T-helper 22 cell (primary cell): ENCODE measurements around the gene PAN2.
A peak's percentile ranks its signal among the peaks of the same experiment; 100 is the strongest.
"Not testable (repeated sequence)": the region's sequence is repeated elsewhere in the genome, so short reads cannot be mapped to it uniquely, and the experiment has no call there.

ENCODE experiments used
- DNase-seq: peaks from one replicate; pipeline ENCODE4 v3.0.0-alpha.2; 2020; ENCODE audit warnings: low read depth

The PAN2 gene, protein sequence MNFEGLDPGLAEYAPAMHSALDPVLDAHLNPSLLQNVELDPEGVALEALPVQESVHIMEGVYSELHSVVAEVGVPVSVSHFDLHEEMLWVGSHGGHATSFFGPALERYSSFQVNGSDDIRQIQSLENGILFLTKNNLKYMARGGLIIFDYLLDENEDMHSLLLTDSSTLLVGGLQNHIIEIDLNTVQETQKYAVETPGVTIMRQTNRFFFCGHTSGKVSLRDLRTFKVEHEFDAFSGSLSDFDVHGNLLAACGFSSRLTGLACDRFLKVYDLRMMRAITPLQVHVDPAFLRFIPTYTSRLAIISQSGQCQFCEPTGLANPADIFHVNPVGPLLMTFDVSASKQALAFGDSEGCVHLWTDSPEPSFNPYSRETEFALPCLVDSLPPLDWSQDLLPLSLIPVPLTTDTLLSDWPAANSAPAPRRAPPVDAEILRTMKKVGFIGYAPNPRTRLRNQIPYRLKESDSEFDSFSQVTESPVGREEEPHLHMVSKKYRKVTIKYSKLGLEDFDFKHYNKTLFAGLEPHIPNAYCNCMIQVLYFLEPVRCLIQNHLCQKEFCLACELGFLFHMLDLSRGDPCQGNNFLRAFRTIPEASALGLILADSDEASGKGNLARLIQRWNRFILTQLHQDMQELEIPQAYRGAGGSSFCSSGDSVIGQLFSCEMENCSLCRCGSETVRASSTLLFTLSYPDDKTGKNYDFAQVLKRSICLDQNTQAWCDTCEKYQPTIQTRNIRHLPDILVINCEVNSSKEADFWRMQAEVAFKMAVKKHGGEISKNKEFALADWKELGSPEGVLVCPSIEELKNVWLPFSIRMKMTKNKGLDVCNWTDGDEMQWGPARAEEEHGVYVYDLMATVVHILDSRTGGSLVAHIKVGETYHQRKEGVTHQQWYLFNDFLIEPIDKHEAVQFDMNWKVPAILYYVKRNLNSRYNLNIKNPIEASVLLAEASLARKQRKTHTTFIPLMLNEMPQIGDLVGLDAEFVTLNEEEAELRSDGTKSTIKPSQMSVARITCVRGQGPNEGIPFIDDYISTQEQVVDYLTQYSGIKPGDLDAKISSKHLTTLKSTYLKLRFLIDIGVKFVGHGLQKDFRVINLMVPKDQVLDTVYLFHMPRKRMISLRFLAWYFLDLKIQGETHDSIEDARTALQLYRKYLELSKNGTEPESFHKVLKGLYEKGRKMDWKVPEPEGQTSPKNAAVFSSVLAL

DNA sequence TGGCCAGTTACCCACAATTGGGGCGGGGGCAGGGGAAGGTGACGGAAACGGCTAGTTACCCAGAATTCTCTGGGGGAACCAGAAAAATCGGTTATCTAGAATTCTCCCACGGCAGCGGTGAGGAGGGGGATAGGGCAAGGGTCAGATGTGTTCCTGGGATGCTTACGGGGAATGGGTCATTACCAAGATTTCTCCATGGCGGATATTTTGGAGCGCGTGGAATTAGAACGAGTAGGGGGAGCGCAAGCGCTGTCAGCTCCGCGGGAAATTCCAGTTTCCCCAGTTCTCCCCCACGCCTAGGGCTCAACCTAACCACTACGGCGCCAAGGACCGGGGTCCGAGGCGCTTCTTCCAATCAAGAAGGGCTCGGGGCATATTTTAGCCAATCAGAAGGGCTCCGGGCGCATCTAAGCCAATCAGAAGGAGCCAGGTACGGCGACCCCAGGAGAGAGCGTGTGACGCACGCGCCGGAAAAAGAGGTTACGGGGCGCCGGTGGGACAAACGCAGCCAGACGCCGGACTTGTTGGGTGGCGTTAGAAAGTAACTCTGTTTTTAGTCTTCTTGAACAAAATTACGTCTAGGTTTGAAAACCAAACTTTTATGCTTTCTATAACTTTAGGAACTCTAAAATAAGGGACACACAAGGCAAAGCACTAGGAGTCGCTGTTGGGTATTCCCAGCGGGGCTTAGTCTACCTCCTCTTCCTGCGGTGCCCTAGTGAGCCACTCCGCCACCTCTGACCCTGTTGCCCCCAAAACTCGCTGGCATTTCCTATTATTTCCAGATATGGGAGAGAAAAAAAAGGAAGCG is at the start of gene PAN2:
Gene PAN2 (minus strand): TSS at position 322 of the 811 bp plus-strand sequence. CDS start 906 bp downstream, outside the sequence.
- peak; percentile 90 for DNase-seq

DNA sequence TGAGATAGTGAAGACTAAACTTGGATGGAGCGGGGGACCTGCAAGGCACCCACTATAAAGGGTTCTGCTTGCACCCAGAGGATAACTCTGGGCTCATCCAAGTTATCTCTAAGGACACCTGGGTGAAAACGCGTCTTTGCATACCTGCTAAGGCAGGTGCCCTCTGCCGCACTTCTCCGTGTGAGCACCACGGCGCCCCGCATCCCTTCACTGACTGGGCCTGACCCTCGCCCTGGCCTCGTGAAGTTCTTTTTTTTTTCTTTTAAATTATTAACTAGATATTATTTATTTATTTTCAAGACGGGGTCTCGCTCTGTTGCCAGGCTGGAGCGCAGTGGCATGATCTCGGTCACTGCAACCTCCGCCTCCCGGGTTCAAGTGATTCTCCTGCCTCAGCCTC is 48.8 kb upstream of the PAN2 start:
- DNase-seq = no peak

DNA sequence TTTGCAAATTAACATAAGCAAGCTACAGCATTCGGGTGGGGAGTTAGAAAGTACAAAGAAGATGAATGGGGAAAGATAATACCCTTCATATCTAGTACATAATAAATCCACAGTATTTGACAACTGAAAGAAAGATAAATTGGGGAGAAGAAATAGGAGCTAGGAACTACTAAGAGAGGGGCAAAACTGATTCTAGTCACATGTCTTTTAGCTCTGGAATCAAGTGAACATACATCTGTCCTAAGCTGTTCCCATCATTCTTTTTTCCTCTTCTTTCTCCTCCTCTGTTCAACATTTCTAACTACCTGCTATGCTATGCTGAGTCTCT is 44.2 kb upstream of the PAN2 start:
- DNase-seq = no peak

DNA sequence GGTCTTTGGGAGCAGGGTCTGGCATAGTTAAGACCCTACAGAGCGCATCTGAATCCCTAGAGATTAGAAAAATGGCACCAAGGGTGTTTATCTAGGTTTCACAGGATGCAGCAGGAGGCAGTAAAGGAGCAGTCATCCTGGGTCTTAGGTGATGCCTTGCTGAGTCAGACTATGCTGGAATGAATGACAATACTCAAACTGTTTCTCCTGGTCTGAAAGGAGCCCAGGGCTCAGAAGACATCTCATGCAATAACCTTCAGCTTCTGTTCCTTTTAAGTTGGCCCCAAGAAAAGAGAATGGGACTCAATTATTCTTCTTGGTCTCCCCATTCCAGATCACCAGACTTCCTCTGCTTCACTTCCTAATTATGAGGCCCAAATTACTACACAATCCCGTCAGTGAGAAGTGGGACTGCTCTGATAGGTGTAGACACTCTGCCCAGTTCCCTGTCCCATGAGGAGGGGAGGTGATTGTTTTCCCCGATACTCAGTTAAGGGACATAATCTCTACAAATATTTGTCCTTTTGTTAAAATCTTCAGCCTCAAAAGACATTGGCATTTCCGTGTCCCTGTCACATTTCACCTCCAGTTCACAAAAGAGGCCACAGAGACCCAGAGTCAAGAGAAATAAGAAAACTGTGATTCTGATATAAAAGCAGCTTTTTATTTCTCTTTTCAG is 43.6 kb upstream of the PAN2 start:
- no peak for DNase-seq

DNA sequence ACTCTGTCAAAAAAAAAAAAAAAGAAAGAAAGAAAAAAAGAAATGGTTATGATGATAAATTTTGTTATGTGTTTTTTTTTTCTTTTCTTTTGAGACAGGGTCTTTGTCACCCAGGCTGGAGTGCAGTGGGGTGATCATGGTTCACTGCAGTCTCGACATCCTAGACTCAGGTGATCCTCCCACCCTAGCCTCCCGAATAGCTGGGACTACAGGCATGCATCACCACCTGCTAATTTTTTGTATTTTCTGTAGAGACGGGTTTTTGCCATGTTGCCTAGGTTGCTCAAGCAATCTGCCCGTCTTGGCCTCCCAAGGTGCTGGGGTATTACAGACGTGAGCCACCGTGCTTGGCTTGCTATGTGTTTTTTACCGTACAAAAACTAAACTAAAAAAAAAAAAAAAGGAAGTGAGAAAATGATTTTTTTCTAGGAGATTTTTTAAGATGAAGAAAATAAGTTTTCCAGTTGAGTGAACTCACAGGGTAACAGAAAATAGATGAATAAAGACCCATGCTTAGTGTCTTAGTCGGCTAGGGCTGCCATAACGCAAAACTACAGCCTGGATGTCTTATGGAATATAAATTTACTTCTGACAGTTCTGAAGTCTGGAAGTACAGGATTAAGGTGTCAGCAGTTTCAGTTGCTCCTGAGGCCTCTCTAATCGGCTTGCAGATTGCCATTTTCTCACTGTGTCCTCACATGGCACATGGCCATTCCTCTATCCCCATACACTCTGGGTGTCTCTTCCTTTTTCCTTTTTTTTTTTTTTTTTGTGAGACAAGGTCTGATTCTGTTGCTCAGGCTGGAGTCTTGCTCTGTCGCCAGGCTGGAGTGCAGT is 42.0 kb upstream of the PAN2 start:
- DNase-seq = no peak

DNA sequence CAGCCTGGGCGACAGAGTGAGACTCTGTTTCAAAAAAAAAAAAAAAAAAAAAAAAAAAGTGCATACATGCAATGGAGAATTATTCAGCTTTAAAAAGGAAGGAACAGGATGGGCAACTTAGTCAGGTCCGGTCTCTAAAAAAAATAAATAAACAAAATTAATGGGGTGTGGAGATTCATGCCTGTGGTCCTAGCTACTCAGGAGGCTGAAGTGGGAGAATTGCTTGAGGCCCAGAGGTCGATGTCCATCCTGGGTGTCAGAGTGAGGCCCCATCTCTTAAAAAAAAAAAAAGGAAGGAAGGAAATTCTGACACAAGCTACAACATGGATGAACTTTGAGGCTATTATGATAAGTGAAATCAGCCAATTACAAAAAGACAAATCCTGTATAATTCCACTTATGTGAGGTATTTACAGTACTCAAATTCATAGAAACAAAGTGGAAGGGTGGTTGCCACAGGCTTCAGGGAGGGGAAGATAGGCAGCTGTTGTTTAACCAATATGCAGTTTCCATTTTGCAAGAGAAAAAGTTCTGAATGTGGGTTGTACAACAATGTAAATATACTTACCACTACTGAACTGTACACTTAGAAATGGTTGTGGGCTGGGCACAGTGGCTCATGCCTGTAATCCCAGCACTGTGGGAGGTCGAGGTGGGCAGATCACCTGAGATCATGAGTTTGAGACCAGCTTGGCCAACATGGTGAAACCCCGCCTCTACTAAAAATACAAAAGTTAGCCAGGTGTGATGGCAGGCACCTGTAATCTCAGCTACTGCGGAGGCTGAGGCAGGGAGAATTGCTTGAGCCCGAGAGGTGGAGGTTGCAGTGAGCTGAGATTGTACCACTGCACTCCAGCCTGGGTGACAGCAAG is 41.2 kb upstream of the PAN2 start:
- no peak for DNase-seq

DNA sequence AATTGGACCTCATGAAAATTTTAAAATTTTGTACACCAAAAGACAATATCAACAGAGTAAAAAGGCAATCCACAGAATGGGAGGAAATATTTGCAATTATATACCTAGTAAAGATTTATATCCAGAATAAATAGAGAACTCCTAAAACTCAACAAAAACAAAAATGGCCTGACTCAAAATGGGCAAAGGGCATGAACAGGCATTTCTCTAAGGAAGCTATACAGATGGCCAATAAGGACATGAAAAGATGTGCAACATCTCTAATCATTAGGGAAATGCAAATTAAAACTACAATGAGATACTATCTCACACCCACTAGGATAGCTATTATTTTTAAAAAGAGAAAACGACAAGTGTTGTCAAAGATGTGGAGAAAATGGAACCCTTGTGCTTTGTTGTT is 39.7 kb upstream of the PAN2 start:
- no peak for DNase-seq

DNA sequence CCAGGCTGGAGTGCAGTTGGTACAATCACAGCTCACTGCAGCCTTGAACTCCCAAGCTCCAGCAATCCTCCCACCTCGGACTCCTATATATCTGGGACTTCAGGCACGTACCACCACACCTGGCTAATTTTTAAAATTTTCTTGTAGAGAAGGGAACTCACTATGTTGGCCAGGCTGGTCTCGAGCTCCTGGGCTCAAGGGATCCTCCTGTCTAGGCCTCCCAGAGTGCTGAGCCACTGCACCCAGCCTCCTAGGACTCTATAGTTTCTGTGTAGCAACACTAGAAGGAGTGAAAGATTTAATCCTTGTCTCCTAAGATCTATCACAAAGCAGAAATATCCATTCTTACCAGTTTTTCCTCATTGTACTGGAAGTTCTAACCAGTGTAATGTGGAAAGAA is 33.1 kb upstream of the PAN2 start:
- DNase-seq = no peak

DNA sequence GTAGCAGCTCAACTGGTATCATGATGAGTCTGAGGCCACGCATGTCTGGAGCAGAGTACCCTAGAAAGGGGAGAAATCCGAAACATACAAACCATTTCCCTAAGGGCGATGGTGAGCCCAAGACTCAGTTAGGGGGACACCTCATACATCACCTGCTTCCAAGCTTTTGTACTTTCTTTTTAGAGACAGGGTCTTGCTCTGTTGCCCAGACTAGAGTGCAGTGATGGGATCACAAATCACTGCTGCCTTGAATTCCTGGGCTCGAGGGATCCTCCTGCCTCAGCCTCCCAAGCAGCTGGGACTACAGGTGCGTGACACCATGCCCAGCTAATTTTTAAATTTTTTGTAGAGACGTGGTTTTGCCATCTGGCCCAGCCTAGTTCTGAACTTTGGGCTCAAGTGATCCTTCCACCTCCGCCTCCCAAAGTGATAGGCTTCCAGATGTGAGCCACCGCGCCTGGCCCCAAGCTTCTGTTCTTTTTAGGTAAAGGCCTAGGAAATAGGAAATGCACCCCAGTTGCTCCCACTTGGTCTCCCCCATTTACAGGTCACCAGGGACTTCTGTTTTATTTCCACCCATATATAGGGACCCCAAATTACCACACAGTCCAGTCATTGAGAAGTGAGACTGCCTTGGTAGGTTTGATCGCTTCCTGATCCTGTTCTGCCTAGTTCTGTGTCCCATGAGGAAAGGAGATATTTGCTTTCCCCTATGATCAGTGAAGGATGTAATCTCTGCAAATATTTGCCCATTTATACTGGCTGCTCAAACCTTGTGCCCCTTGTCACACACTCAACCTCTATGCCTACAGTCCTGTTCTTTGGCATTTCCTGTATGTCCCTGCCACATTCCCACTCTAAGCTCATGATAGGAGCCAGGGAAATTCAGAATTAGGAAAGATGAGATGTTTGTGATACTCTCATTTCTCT is 28.6 kb upstream of the PAN2 start, which contains the start of gene APOF:
Gene APOF (minus strand): TSS at position 728 of the 930 bp plus-strand sequence. CDS start 112 bp downstream, at position 616.
- no peak for DNase-seq

DNA sequence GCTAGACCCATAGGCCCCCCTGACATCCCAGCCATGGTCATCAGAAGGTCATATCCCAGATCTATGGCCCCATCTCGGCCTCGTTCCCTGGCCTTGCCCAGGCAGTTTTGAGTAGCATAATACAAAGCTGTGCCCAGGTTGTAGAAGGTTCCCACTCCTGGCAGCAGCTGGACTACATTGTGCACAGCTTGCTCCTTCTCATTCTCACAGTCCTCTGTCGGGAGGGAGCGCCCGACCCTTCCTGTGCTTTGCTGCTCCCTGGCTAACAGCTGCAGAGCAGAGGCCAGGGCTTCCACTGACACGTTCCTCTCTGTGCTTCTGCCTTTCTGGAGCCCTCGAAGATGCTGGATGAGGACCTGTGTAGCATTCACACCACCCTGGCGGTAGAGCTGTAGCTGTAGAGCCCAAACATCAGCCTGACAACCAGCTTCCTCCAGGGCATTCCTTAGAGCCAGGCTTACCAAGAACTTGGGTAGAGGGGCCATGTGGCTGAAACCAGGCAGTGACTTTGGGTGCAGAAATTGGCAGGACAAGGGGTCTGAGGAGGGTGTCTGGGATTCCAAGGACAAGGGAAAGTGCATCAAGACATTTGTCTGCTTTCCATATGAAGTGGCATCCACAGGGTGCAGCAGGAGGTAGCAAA is 27.8 kb upstream of the PAN2 start:
- no peak for DNase-seq

DNA sequence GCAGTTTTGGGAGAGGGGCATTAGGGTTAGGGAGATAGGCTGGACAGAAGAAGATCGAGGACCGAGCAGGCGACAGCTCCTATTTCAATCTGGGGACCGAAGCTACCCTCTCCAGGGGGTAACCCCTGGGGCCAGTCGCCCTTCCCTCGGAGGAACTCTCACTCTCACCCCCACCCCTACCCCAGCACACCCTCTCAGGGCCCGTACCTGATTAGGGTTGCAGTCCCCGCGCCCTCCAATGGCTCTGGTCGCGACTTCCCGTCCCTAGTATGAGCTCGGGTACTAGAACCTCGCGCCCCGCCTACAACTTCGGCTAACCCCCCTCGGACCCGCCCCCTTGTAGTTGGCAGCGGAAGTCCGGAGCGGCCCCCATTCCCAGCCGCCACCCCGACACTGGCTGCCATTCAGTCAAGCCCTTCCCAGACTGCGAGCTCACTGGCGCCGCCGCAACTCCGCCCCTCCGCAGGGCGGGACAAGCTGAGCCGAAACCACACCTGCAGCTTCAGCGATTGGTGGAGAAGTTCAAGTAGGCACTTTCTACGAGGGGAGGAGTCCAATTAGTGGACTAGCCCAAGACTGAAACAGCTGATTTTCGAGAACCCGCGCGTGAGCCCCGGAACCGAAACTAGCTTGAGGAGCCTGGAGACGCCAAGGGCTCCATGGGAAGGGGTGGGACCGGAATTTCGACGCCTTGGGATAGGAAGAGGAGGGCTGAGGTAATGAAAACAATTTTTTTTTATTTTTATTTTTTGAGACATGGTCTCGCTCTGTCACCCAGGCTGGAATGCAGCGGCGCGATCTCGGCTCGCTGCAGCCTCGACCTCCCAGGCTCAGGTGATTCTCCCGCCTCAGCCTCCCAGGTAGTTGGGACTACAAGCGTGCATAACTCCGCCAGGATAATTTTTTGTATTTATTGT is 26.3 kb upstream of the PAN2 start, which contains the start of gene STAT2:
Gene STAT2 (minus strand): TSS at position 257 of the 917 bp plus-strand sequence. CDS start 3,536 bp downstream, outside the sequence.
- DNase-seq = peak; percentile 99

DNA sequence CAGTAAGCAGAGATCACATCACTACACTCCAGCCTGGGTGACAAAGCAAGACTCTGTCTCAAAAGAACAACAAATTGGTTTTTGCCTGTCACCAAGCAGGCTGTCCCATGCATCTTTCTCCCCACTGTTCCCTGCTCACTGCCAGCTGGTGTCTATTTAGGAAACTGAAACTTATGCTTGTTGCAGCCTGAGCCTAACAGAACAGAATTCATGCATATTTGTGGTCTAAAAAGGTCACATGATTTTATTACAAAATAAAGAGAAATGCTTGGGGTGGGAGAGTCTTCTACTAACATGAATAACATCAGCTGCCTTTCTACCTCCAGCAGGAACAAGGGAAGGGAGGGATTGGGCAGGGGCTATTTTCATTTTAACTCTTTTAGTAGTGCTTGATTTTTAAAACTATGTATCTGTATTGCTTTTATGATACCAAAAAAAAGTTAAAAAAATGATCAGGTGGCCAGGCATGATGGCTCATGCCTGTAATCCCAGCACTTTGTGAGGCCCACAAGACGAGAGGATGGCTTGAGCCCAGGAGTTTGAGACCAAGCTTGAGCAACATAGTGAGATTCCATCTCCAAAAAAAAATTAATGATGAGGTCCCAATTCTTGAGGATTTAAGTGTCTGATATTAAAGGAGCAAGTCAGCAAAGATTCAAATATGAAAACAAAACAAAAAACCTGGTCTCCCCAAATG is 25.2 kb upstream of the PAN2 start:
- no peak for DNase-seq

DNA sequence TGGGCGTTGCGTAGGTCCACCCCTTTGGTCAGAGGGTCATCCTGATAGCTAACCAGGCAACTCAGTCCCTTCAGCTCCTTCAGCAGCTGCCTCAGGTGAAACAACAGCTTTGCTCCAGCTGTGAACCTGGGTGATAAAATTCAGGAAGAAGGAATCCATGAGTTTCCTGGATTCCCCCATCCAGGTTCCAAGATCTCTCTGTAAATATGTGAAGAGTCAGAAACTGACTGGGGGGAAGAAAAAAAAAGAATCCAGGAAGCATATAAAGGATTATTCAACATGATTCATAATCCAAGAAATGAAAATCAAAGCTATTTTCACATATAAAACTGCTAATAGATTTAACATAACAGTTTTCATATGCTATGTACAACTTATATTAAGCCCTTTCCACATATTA is 17.5 kb upstream of the PAN2 start:
- DNase-seq = no peak

DNA sequence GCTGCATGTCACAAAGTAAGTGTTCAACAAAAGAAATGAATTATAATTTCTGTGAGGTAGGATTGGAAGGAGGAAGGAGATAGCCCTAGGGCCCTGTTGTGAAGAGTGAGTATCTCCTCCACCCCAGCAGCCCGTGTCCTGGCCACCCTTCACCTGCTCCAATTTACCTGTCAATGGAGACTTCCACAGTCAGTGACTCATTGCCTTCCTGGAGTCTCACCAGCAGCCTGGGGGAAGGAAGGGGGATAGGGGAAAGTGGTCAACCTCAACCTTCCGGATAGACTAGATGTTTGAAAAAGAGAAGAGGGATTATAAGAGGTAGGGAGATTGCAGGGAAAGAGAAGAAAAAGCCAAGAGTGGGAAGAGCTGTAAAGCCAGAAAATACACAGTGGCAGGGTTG is 16.9 kb upstream of the PAN2 start:
- DNase-seq = no peak

DNA sequence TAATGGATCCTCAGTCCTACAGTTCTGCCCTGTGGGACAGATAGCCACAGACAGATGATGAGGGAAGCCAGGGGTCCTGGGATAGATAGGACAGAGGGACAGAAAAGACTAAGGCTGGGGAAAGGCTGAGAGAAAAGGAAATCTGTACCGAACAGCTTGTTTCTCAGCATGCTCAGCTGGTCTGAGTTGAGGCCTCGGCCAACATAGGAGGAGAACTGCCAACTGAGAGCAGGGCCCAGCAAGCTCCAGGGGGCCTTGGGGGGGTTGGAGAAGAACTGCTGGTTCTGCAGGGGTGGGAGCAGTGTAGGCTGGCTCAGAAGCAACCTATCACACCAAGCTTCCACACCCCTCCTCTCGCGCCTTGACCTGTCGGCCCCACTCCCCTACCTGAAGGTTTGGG is 15.0 kb upstream of the PAN2 start:
- DNase-seq = no peak

DNA sequence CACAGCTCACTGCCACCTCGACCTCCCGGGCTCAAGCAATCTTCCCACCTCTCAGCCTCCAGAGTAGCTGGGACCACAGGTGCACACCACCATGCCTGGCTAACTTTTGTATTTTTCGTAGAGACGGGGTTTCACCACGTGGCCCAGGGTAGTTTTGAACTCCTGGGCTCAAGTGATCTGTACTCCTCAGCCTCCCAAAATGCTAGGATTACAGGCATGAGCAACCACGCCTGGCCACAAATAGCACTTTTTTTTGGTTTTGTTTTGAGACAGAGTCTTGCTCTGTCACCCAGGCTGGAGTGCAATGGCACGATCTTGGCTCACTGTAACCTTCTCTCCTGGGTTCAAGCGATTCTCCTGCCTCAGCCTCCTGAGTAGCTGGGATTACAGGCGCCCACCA is 13.5 kb upstream of the PAN2 start:
- not testable (repeated sequence) for DNase-seq
